HG02943 (cell line): ENCODE measurements around the gene ITGA2B.

Source experiments
- ATAC-seq: cut with Tn5 transposase; IDR thresholded peaks from one replicate; pipeline ENCODE4 v1.9.1; 2021; ENCODE audit warnings: mild to moderate bottlenecking, low read depth, moderate library complexity; ENCODE audit not compliant: unreplicated experiment

Gene ITGA2B

DNA sequence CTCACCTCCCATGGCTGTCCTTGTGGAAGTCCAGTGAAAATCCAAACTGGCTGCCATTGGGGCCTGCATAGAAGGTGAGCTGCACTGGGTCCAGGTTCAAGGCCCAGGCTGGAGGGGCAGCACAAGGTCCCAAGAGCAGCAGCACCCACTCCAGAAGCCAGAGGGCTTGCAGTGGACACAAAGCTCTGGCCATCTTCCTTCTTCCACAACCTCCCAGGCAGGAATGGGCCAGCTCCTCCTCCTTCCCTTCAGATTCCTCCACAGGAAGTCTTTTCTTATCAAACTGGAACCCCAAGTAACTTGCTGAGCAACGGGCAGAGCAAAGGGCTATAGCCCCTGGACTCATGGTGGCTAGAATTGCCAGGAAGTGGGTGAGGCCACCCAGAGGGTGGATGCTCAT lies at the start of gene ITGA2B:
Gene ITGA2B (minus strand): TSS at position 369 of the 400 bp plus-strand sequence. CDS start 176 bp downstream, at position 193.
- ATAC-seq = no peak

GRCh38 chr17:44439168-44439567 lies 49.7 kb upstream of the ITGA2B start:
- ATAC-seq = no peak

DNA sequence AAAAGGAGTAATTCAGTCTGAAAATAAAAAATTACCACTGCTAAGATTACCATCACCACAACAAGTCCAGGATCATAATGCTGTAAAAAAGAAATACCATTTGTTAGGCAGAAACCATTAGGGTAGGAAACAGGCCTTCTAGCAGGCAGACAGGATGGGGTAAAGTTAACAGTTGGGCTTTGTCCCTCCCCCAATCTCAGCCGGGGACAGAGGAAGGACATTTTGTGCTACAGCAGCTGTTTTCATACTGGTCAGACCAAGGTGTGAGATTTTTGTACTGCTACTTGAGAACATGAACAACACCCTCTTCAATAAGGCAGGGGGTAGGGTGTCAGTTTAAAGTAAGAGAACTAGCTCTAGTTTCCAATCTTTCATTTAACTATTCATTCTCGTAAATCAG lies 49.2 kb upstream of the ITGA2B start:
- ATAC-seq = no peak

DNA sequence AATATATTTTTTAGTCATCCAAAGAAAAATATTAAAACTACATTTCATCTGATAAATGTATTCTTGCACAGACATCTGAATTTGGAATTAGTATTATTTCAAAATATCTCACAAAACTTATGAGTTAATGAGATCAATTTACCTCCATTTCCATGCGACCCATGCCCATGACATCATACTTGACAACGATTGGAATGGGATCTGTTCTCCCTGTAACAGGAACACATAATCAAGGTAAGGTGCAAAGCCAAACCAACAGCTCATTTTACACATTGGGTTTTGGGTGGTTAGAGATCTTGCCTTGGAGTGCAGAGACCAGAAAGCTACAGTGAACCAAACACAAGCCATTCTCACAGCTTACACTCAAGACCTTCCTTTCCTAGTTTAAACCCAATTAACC lies 46.9 kb upstream of the ITGA2B start:
- ATAC-seq = no peak

DNA sequence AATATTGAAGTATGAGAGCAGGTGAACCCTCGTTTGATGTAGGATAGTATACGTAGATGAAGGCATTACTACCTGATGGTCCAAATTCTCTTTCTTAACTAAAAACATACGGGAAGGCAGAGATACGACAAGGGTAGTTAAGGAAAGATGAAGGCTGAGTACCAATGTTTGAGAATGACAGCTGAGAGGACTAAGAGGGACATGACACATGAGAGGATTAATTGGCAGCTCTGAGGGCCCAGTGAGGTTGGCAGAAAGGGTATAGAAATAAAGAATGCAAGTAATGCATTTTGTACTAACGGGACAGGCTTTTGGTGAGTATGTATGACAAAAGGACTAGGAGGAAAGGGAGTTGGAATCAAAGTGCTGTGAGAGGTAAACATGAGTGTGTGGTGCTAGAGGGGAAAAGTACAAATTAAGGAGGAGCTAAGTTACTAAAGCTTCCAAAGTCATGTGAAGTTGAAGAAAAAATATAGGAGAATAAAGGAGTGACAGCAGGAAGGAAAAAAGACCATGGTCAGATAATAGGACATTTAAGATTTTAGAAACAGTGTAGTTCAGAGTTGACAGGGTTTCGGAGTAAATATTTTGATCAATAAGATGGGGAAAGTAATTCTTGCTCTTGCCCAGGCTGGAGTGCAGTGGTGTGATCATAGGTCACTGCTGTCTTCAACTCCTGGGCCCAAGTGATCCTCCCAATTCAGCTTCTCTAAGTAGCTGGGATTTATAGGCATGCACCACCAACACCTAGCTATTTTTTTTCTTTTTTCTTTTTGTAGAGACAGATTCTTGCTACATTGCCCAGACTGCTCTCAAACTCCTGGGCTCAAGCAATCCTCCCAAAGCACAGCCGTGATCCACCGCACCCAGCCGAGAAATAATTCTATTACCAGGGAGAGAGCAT lies 43.1 kb upstream of the ITGA2B start:
- ATAC-seq = no peak

DNA sequence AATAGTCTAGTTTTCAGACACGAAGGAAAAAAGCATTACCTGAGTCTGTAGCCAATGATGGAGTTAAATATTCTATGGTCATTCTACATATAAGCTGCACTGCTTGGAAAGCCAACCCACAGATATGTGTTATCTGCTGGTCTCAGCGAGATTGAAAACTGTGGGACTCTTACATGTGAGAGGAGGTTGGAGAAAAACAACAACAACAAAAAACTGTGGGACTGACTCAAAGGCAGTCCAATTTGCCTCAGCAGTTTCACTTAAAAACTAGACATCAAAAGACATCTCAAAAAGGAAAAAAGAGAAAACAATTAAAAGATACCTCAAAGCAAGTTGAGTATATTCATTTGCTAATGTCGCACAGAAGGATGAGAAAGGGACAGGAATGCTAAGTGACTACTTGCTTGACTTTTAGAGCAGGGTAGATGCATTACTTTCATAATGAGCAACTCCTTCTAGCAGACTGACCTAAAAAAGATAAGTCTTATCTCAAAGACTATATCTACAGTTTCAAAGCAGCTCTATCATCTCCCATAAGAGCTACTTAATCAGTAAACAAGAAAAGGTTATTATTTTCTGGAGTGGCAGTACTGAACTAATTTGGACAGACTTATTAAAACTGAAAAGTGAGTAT lies 35.5 kb upstream of the ITGA2B start:
- no peak for ATAC-seq

DNA sequence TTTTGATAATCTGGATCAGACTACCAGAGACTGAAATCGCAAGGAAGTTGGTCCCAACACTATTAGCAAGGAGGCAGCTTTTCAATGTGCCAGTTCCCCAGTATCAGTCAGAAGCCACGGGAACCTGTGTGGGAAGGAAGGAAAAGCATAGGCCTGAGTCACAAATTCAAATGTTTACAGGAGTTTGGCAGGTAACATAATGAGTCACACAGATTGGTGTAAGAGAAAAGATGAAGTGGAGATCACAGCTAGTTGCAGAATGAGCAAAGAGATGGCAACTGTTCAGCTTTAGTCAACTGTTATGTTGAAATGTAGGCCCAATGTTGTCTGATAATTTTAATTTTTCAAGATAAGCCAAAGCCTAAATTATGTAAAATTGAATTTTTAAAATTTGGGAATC lies 28.1 kb upstream of the ITGA2B start:
- ATAC-seq = no peak

GRCh38 chr17:44416558-44417289 lies 27.3 kb upstream of the ITGA2B start:
- no peak for ATAC-seq

DNA sequence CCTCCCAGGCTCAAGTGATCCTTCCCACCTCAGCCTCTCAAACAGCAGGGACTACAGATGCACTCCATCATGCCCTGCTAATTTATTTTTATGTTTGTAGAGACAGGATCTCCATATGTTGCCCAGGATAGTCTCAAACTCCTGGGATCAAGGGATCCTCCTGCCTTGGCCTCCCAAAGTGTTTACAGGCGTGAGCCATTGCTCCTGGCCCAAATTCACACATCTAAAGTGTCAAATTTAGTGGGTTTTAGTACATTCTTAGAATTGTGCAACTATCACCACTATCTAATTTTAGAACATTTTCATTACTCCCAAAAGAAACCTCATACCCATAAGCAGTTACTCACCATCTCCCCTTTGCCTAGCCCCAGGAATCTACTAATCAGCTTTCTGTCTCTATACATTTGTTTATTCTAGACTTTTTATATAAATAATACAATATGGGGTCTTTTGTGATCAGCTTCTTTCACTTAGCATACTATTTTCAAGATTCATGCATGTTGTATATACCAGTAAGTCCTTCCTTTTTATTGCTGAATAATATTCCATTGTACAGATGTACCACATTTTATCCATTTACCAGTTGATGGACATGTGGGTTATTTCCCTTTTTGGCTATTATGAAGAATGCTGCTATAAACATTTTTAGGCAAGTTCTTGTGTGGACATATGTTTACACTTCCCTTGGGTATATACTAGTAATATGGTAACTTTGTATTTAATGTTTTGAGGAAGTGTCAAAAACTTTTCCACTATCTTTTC lies 25.1 kb upstream of the ITGA2B start:
- no peak for ATAC-seq

- ATAC-seq = no peak
These were observed 20.0 kb upstream of the ITGA2B start for GRCh38 chr17:44409309-44410028.

DNA sequence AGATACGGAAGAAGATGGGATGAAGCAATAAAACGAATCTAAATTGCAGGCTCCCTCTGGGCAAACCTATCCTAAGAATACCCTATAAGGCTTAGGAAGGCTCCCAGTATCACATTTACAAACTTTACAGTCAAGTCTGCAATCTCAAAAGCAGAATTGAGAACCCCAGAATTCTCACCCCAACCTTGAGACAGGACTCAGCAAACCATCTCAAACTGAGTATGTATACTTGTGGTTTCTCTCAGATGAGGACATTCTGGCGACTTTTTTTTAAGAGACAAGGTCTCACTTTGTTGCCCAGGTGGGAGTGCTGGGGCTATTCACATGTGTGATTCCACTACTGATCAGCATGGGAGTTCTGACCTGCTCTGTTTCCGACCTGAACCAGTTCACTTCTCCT lies 19.3 kb upstream of the ITGA2B start:
- ATAC-seq = no peak

- no peak for ATAC-seq
These were observed 13.2 kb upstream of the ITGA2B start for GRCh38 chr17:44402564-44403172.

- no peak for ATAC-seq
These were observed 10.9 kb upstream of the ITGA2B start for GRCh38 chr17:44400226-44400847.

DNA sequence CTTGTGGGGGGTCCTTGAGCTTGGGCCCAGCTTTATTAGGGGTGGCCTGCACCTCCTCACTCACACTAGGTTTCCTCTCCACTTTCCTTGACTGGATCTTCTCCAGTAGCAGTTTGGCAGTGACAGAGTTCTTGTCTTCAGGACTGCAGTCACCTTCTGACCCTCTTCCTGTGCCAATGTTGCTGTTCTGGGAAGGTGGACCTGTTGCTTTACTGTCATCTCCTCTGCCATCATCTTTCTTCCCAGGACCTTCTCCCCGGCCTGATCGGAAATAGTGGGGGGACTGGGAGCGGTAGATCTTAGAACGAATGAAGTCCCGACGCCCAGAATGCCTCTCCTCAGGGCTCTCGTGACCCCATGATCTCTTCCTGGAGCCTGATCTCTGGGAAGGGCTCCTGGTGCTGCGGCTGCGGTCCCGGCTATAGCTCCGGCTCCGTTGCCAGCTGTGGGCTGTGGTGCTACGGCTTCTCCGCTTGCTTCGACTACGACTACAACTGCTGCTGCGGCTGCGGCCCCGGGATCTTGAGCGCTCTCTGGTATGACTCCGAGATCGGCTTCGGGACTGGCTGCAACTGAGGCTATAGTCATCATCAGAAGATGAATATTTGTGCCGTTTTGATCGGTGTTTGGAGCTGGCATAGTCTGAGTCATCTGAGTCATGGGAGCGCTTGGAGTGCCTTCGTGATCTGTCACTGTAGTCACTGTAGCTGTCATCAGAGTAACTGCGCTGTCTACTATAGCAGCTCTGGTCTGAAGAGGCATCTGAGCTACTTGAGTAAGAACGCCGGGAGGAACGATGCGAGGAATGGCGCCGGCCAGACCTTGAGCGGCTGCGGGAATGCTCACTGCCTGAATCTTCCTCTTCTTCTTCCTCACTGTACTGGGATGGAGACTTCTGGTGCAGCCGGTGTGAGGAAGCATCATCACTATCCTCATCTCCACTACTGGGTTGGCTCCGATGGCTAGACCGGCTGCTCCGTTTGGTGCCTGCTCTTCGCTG lies 9.5 kb upstream of the ITGA2B start:
- no peak for ATAC-seq

DNA sequence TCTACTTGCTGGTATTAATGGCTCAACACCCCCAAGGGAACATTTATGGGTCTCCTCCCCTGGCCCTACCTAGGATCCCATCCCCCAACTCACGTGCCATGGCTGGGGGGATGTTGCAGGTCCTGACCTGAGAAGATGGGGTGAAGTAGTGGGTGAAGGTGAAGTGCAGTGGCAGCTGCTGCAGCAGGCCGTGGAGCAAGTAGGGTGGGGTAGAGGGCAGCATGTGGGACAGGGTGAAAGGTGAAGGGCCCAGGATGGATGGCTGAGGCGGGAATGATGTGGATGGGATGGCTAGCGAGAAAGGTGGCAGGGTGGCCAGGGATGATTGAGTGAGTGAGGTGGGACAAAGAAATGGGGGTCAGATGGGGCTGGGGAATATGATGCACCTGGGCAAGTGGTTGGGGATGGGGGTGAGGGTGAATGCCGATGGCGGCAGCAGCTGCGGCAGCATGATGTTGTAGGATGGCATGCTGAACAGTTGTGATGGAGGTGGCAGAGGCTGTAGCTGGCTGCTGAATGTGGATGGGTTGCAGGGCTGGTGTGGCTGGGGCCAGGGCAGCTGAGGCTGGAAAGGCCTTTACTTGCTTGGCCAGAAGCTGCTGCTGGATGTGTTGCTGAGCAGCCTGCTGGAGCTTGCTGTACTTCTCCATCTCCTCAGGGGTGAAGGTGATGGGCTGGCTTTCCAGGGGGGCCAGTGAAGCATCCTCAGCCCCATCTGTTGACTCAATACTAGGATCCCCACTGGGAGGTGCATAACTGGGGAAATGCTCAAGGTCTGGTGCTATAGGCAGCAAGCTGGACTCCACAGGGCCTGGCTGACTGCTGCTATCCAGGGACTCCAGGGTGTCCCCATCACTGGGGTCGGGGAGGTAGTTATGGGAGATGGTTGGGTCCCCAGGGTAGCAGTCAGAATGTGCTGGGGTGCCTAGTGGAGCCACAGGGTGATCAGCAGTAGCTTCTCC lies 8.3 kb upstream of the ITGA2B start:
- ATAC-seq = no peak

- ATAC-seq = no peak
These were observed 7.5 kb upstream of the ITGA2B start for GRCh38 chr17:44396946-44397345.

GRCh38 chr17:44394833-44395232 lies 5.4 kb upstream of the ITGA2B start:
- ATAC-seq = no peak
